Osteoblast (primary cell): ENCODE measurements around the gene PRDX3. TPM values are rescaled to one million over a fixed set of nuclear protein-coding genes. Genes with fewer than 3 reads are reported as not detected.

Experiments
- DNase-seq: peaks from one replicate; pipeline ENCODE4 v3.0.0; 2011; ENCODE audit warnings: low spot score, mixed read lengths; ENCODE audit not compliant: insufficient read length; ENCODE audit errors: missing footprints
- H2AFZ ChIP-seq: 2 replicates; pipeline ENCODE4 v1.6.0; 2011; ENCODE audit warnings: mild to moderate bottlenecking, low read length
- H3K27ac ChIP-seq: 2 replicates; pipeline ENCODE4 v1.5.1; 2011; ENCODE audit warnings: mild to moderate bottlenecking, low read depth, low read length, moderate library complexity
- H3K27me3 ChIP-seq: 2 replicates; pipeline ENCODE4 v1.6.0; 2012; ENCODE audit warnings: mild to moderate bottlenecking, control low read depth, inconsistent platforms, low read length, moderate library complexity; ENCODE audit not compliant: insufficient read depth
- H3K36me3 ChIP-seq: 2 replicates; pipeline ENCODE4 v1.5.1; 2011; ENCODE audit warnings: mild to moderate bottlenecking, low read length, control low read depth, moderate library complexity; ENCODE audit not compliant: insufficient read depth
- H3K4me1 ChIP-seq: 2 replicates; pipeline ENCODE4 v1.5.1; 2011; ENCODE audit warnings: mild to moderate bottlenecking, low read length, control low read depth, moderate library complexity; ENCODE audit not compliant: insufficient read depth
- H3K4me2 ChIP-seq: 2 replicates; pipeline ENCODE4 v1.6.0; 2011; ENCODE audit warnings: mild to moderate bottlenecking, low read length; ENCODE audit not compliant: insufficient read depth
- H3K4me3 ChIP-seq: fragments of 200-600 bp; sonication (generic); 3 replicates; pipeline ENCODE4 v1.5.1; 2012; ENCODE audit warnings: mild to moderate bottlenecking, low read length, inconsistent platforms; ENCODE audit not compliant: insufficient read depth
- H3K79me2 ChIP-seq: 2 replicates; pipeline ENCODE4 v1.6.0; 2012; ENCODE audit warnings: mild to moderate bottlenecking, low read length, control low read depth, inconsistent platforms; ENCODE audit not compliant: insufficient read depth
- H3K9me3 ChIP-seq: 2 replicates; pipeline ENCODE4 v1.5.1; 2011; ENCODE audit warnings: low read depth, low read length, control low read depth
- H4K20me1 ChIP-seq: 2 replicates; pipeline ENCODE4 v1.6.0; 2012; ENCODE audit warnings: mild to moderate bottlenecking, low read length, control low read depth; ENCODE audit not compliant: insufficient read depth
- total RNA-seq: library from RNA; depleted of rRNA; stranded (reverse); fragments of >200 nt; gene quantifications from 2 replicates; pipeline ENCODE4 v1.2.3, GENCODE V29; 2012
- TF ChIP-seq, protein P1 (sequence below): IDR thresholded peaks from 2 replicates; pipeline ENCODE4 v1.5.1; 2011; ENCODE audit warnings: mild to moderate bottlenecking, low read depth, low read length, moderate library complexity; ENCODE audit errors: extremely low read depth

The PRDX3 gene
- total RNA-seq, 1 donor, result 119 TPM

DNA sequence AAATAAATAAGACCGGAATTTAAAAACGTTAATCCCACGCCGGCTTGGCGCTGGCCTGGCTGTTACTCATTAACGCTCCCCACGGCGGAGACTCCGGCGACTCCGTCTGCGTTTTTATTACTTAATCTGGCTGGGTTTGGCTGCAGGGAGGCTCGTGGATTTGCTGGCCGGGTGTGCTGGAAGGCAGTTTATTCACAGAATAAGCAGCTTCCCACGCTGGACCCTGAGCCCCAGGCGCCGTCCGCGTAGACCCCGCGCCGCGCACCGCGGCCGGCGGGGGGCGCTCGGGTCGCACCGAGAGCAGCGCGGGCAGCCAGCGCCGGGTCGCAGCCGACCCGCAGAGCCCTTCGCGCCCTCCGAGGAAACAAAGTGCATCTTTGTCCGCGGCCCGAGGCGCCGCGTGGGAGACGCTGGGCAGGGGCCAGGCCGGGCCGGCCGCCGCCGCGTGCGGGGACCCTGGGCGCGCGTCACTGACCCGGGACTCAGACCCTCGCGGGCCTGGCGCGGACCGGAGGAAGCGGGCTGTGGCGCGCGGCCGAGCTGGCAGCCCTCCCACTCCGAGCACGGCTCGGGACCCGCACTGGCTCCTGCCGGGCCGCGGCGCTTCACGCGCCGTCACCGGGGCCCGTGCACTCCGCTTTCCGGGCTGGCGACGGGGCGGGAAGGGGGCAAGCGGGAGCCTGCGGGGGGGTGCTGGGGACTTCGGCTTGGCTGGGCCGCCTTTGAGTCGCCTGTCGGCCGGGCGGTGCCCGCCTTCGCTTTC lies 28.2 kb upstream of the PRDX3 start:
- TF ChIP-seq, protein P1, sequence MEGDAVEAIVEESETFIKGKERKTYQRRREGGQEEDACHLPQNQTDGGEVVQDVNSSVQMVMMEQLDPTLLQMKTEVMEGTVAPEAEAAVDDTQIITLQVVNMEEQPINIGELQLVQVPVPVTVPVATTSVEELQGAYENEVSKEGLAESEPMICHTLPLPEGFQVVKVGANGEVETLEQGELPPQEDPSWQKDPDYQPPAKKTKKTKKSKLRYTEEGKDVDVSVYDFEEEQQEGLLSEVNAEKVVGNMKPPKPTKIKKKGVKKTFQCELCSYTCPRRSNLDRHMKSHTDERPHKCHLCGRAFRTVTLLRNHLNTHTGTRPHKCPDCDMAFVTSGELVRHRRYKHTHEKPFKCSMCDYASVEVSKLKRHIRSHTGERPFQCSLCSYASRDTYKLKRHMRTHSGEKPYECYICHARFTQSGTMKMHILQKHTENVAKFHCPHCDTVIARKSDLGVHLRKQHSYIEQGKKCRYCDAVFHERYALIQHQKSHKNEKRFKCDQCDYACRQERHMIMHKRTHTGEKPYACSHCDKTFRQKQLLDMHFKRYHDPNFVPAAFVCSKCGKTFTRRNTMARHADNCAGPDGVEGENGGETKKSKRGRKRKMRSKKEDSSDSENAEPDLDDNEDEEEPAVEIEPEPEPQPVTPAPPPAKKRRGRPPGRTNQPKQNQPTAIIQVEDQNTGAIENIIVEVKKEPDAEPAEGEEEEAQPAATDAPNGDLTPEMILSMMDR, result peak; percentile 50
- peaks cover 4% of the 10 kb centered on the region for H3K79me2 ChIP-seq
- H3K27ac ChIP-seq, result peak overlapping the region; percentile 61
- no peaks in the 10 kb centered on the region for H3K9me3 ChIP-seq
- no peaks in the 10 kb centered on the region for H4K20me1 ChIP-seq
- H3K4me1 ChIP-seq, result peaks cover 49% of the 10 kb centered on the region
- no peaks in the 10 kb centered on the region for H3K36me3 ChIP-seq
- H3K4me3 ChIP-seq, result peak overlapping the region; percentile 84
- H3K4me2 ChIP-seq, result peak overlapping the region; percentile 91
- H3K27me3 ChIP-seq, result no peaks in the 10 kb centered on the region
- peak overlapping the region; percentile 74 for H2AFZ ChIP-seq
- peak; percentile 94 for DNase-seq

GRCh38 chr10:119205894-119206602 lies 27.4 kb upstream of the PRDX3 start:
- TF ChIP-seq, protein P1, result no peak
- Histone ChIP-seq H3K9me3 (no peaks in the 10 kb centered on the region), H3K79me2 (peaks cover 4% of the 10 kb centered on the region), H3K36me3 (no peaks in the 10 kb centered on the region), H2AFZ (peak overlapping the region; percentile 74), H3K27me3 (no peaks in the 10 kb centered on the region), H3K27ac (peak overlapping the region; percentile 61), H3K4me3 (peak overlapping the region; percentile 84), H3K4me2 (peak overlapping the region; percentile 91), H3K4me1 (peaks cover 43% of the 10 kb centered on the region), H4K20me1 (no peaks in the 10 kb centered on the region)
- peak; percentile 89 for DNase-seq

- TF ChIP-seq, protein P1, result no peak
- peaks cover 5% of the 10 kb centered on the region for H3K27me3 ChIP-seq
- DNase-seq, result peak; percentile 80
- no peaks in the 10 kb centered on the region for H3K79me2 ChIP-seq
- peaks cover 21% of the 10 kb centered on the region for H3K4me1 ChIP-seq
- no peak overlapping the region for H3K4me3 ChIP-seq
- H4K20me1 ChIP-seq, result no peaks in the 10 kb centered on the region
- H3K36me3 ChIP-seq, result no peaks in the 10 kb centered on the region
- H3K9me3 ChIP-seq, result no peaks in the 10 kb centered on the region
- no peak overlapping the region for H3K27ac ChIP-seq
- peak overlapping the region; percentile 16 for H3K4me2 ChIP-seq
- no peak overlapping the region for H2AFZ ChIP-seq
These were observed 24.4 kb upstream of the PRDX3 start for GRCh38 chr10:119203006-119203405.

GRCh38 chr10:119201233-119201632 lies 22.6 kb upstream of the PRDX3 start:
- peaks cover 18% of the 10 kb centered on the region for H3K4me1 ChIP-seq
- no peak overlapping the region for H3K27ac ChIP-seq
- H3K9me3 ChIP-seq, result no peaks in the 10 kb centered on the region
- H3K27me3 ChIP-seq, result peaks cover 5% of the 10 kb centered on the region
- no peaks in the 10 kb centered on the region for H3K36me3 ChIP-seq
- no peak overlapping the region for H2AFZ ChIP-seq
- H4K20me1 ChIP-seq, result no peaks in the 10 kb centered on the region
- no peak for DNase-seq
- H3K4me3 ChIP-seq, result no peak overlapping the region
- no peaks in the 10 kb centered on the region for H3K79me2 ChIP-seq
- no peak overlapping the region for H3K4me2 ChIP-seq
- TF ChIP-seq, protein P1, result no peak
